Tibial nerve (tissue), 4 donors: Measurements from ENCODE around the gene ITFG1. TPM values are rescaled to one million over a fixed set of nuclear protein-coding genes. Genes with fewer than 3 reads are reported as not detected.
A peak's percentile ranks its signal among the peaks of the same experiment; 100 is the strongest.

ENCODE experiments used
- DNase-seq, 2 donors: peaks; one replicate each; pipeline ENCODE4 v3.0.0-alpha.2; 2019; ENCODE audit warnings: low spot score in 2 of 2
- H3K27ac ChIP-seq, 4 donors: fragments of 200-600 bp; sonication (generic) in 3 of 4; one replicate each; pipeline ENCODE4 v1.5.1; 2017 to 2019; ENCODE audit warnings: mild to moderate bottlenecking in 1 of 4
- H3K27me3 ChIP-seq, 2 donors: fragments of 200-600 bp; sonication (generic) in 1 of 2; one replicate each; pipeline versions ENCODE4 v1.5.1 to v1.6.0; 2017 to 2019
- H3K36me3 ChIP-seq, 3 donors: fragments of 200-600 bp; sonication (generic); one replicate each; pipeline ENCODE4 v1.5.1; 2018 to 2019
- H3K4me1 ChIP-seq, 4 donors: fragments of 200-600 bp; sonication (generic) in 3 of 4; one replicate each; pipeline ENCODE4 v1.5.1; 2017 to 2019
- H3K4me3 ChIP-seq, 4 donors: fragments of 200-600 bp; sonication (generic) in 3 of 4; one replicate each; pipeline ENCODE4 v1.5.1; 2017 to 2019; ENCODE audit warnings: mild to moderate bottlenecking in 1 of 4, moderate library complexity in 1 of 4
- H3K9me3 ChIP-seq, 4 donors: fragments of 200-600 bp; sonication (generic) in 3 of 4; one replicate each; pipeline ENCODE4 v1.5.1; 2017 to 2019
- CTCF ChIP-seq, 5 experiments: fragments of 200-600 bp in 3 of 5; fragments of 450-650 bp in 2 of 5; sonication (generic) in 3 of 5; IDR thresholded peaks; one replicate each; pipeline ENCODE4 v1.5.1; 2016 to 2019; ENCODE audit warnings: antibody characterized with exemption in 5 of 5, mild to moderate bottlenecking in 3 of 5, moderate library complexity in 2 of 5
- EP300 ChIP-seq, 2 donors: sonication (generic); formaldehyde crosslinking; IDR thresholded peaks; one replicate each; pipeline ENCODE4 v1.6.1; 2017; ENCODE audit warnings: antibody characterized with exemption in 2 of 2, mild to moderate bottlenecking in 1 of 2
- POLR2A ChIP-seq, 2 donors: fragments of 450-650 bp; IDR thresholded peaks; one replicate each; pipeline ENCODE4 v1.6.1; 2017; ENCODE audit warnings: antibody characterized with exemption in 2 of 2, mild to moderate bottlenecking in 2 of 2, moderate library complexity in 2 of 2
- WGBS, 2 donors: methylation state at CpG; one replicate each; pipeline ENCODE4 v1.1.5; 2018; 5-methylcytosine and 5-hydroxymethylcytosine counted together
- total RNA-seq, 4 donors: library from RNA; depleted of rRNA; stranded (reverse); fragments of >200 nt; gene quantifications; one replicate each; pipeline ENCODE4 v1.1.0, GENCODE V29; 2016

Gene ITFG1
- total RNA-seq, 4 donors from 2014 or later: 36.6 to 52.1 (median 40.9) TPM

- Histone ChIP-seq H3K27ac (no peak overlapping the region), H3K36me3 (peaks cover 0 to 42% (median 0%) of the 10 kb centered on the region in 3 donors), H3K9me3 (no peaks in the 10 kb centered on the region), H3K4me1 (no peaks in the 10 kb centered on the region), H3K4me3 (no peak overlapping the region), H3K27me3 (no peaks in the 10 kb centered on the region)
- no peak for DNase-seq
- 65 to 76% methylated on average over 2 of the region's 2 CpGs for WGBS, 2 donors
- TF ChIP-seq EP300 (IDR thresholded peaks at IDR 0.05): no peak
- peak in 3 of 5 experiments; percentile 29 to 37 (median 35) for TF ChIP-seq CTCF (IDR thresholded peaks at IDR 0.05)
- TF ChIP-seq POLR2A (IDR thresholded peaks at IDR 0.05): no peak
These were observed 201.9 kb downstream of the ITFG1 start for GRCh38 chr16:47258874-47259461.

GRCh38 chr16:47254756-47255155 lies 206.1 kb downstream of the ITFG1 start:
- Histone ChIP-seq H3K4me1 (no peaks in the 10 kb centered on the region), H3K9me3 (no peaks in the 10 kb centered on the region), H3K36me3 (peaks cover 0 to 32% (median 0%) of the 10 kb centered on the region in 3 donors), H3K4me3 (no peak overlapping the region), H3K27me3 (no peaks in the 10 kb centered on the region), H3K27ac (no peak overlapping the region)
- no peak for DNase-seq
- WGBS, 2 donors: 84 to 93% methylated on average over 6 of the region's 6 CpGs
- no peak for TF ChIP-seq POLR2A (IDR thresholded peaks at IDR 0.05)
- TF ChIP-seq CTCF (IDR thresholded peaks at IDR 0.05): no peak
- no peak for TF ChIP-seq EP300 (IDR thresholded peaks at IDR 0.05)

GRCh38 chr16:47250983-47251382 lies 209.9 kb downstream of the ITFG1 start:
- no peak overlapping the region for H3K27ac ChIP-seq
- 85% methylated on average over 2 of the region's 2 CpGs for WGBS, 2 donors
- no peaks in the 10 kb centered on the region for H3K9me3 ChIP-seq
- no peaks in the 10 kb centered on the region for H3K27me3 ChIP-seq
- TF ChIP-seq POLR2A (IDR thresholded peaks at IDR 0.05) (no peak), CTCF (IDR thresholded peaks at IDR 0.05) (no peak), EP300 (IDR thresholded peaks at IDR 0.05) (no peak)
- H3K4me1 ChIP-seq: no peaks in the 10 kb centered on the region
- H3K36me3 ChIP-seq: peaks cover 0 to 19% (median 0%) of the 10 kb centered on the region in 3 donors
- H3K4me3 ChIP-seq: no peak overlapping the region
- DNase-seq: no peak

GRCh38 chr16:47247690-47248089 lies 213.2 kb downstream of the ITFG1 start:
- DNase-seq: no peak
- WGBS, 2 donors: 63% methylated on average over 3 of the region's 3 CpGs
- Histone ChIP-seq H3K27me3 (no peaks in the 10 kb centered on the region), H3K9me3 (no peaks in the 10 kb centered on the region), H3K27ac (no peak overlapping the region), H3K36me3 (peaks cover 0 to 23% (median 0%) of the 10 kb centered on the region in 3 donors), H3K4me3 (no peak overlapping the region), H3K4me1 (no peaks in the 10 kb centered on the region)
- no peak for TF ChIP-seq POLR2A (IDR thresholded peaks at IDR 0.05)
- no peak for TF ChIP-seq CTCF (IDR thresholded peaks at IDR 0.05)
- no peak for TF ChIP-seq EP300 (IDR thresholded peaks at IDR 0.05)

- no peak for TF ChIP-seq POLR2A (IDR thresholded peaks at IDR 0.05)
- TF ChIP-seq EP300 (IDR thresholded peaks at IDR 0.05): no peak
- no peak for TF ChIP-seq CTCF (IDR thresholded peaks at IDR 0.05)
- Histone ChIP-seq H3K4me3 (no peak overlapping the region), H3K9me3 (no peaks in the 10 kb centered on the region), H3K27ac (no peak overlapping the region), H3K4me1 (no peaks in the 10 kb centered on the region), H3K36me3 (peaks cover 0 to 26% (median 0%) of the 10 kb centered on the region in 3 donors), H3K27me3 (no peaks in the 10 kb centered on the region)
- WGBS, 2 donors: 85 to 91% methylated on average over 4 of the region's 4 CpGs
- DNase-seq: no peak
These were observed 216.7 kb downstream of the ITFG1 start for GRCh38 chr16:47244206-47244605.
